Gastrocnemius medialis (tissue), 4 donors: Measurements from ENCODE around the gene MYL5.

Experiments used
- CTCF ChIP-seq, 5 experiments: fragments of 450-650 bp in 3 of 5; fragments of 200-600 bp in 2 of 5; sonication (generic) in 2 of 5; IDR thresholded peaks in 4 of 5; conservative IDR thresholded peaks in 1 of 5; 1 replicate in 4 of 5; 2 replicates in 1 of 5; pipeline ENCODE4 v1.5.1; 2016 to 2019; ENCODE audit warnings: antibody characterized with exemption in 5 of 5, mild to moderate bottlenecking in 3 of 5, moderate library complexity in 3 of 5
- POLR2A ChIP-seq, 2 donors: fragments of 450-650 bp; IDR thresholded peaks; one replicate each; pipeline ENCODE4 v1.6.1; 2017; ENCODE audit warnings: antibody characterized with exemption in 2 of 2, mild to moderate bottlenecking in 2 of 2, moderate library complexity in 2 of 2

GRCh38 chr4:651884-652642, 22.3 kb upstream of the MYL5 start:
- TF ChIP-seq POLR2A (IDR thresholded peaks at IDR 0.05) = no peak
- TF ChIP-seq CTCF (IDR thresholded peaks at IDR 0.05 in 4 of 5, conservative IDR thresholded peaks at IDR 0.05 in 1 of 5) = no peak
